ENCODE data around the gene PIK3R4. TPM values are rescaled to one million over a fixed set of nuclear protein-coding genes. Genes with fewer than 3 reads are reported as not detected.

PIK3R4 gene
- total and polyA plus RNA-seq, 4 donors, result 14.3 to 36.6 (median 22.2) TPM

DNA sequence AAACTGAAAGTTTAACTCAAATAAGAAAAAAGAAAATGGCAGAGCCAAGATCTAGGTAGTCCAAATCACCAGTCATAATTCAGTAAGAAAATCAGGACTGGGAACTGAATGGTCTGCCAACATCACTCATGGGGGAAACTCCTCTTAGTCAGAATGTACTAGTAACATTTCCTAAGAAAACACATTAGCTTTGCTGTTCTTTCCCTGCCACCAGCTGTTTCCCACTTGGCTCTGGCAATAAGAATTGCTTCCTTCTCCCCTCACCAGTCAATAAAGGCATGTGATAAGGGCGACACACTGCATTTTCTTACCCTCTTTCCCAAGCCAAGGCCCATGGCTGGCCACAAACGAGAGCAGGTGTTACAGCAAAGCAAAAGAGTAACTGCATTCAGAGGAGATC lies 46.1 kb downstream of the PIK3R4 start:
- no peak overlapping the region for H3K4me3 ChIP-seq (ENCODE audit: low read depth in 1 of 3, low read length in 3 of 3)
- WGBS, result 71% methylated on average over 2 of the region's 2 CpGs
- no peaks in the 10 kb centered on the region for H3K9me3 ChIP-seq (ENCODE audit: control insufficient read depth in 4 of 4, low read length in 3 of 4)
- H3K36me3 ChIP-seq (ENCODE audit: control insufficient read depth in 4 of 4, insufficient read depth in 3 of 4, low read depth in 1 of 4, low read length in 3 of 4), result peaks cover 2 to 24% (median 14%) of the 10 kb centered on the region in 4 donors
- no peak for DNase-seq (ENCODE audit: low spot score)
- no peak overlapping the region for H3K27ac ChIP-seq (ENCODE audit: low read depth in 1 of 2, low read length in 2 of 2)
- TF ChIP-seq, protein P1, sequence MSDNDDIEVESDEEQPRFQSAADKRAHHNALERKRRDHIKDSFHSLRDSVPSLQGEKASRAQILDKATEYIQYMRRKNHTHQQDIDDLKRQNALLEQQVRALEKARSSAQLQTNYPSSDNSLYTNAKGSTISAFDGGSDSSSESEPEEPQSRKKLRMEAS (IDR thresholded peaks at IDR 0.05), result no peak
- TF ChIP-seq RXRA (IDR thresholded peaks at IDR 0.05) (no peak), TAF1 (conservative IDR thresholded peaks at IDR 0.05) (no peak), GABPA (IDR thresholded peaks at IDR 0.05 in 1 of 2, conservative IDR thresholded peaks at IDR 0.05 in 1 of 2) (no peak), SP1 (IDR thresholded peaks at IDR 0.05) (no peak)
- H3K4me1 ChIP-seq (ENCODE audit: control insufficient read depth in 4 of 4, insufficient read depth in 4 of 4, low read length in 3 of 4), result peaks cover 0 to 10% (median 6%) of the 10 kb centered on the region in 4 donors
- no peak overlapping the region for H3K9ac ChIP-seq (ENCODE audit: low read depth in 1 of 2, low read length in 2 of 2)
- H3K27me3 ChIP-seq (ENCODE audit: control insufficient read depth in 4 of 4, insufficient read depth in 4 of 4, low read length in 3 of 4), result no peaks in the 10 kb centered on the region

GRCh38 chr3:130699765-130700164 lies 46.9 kb downstream of the PIK3R4 start:
- Histone ChIP-seq H3K4me1 (ENCODE audit: control insufficient read depth in 4 of 4, insufficient read depth in 4 of 4, low read length in 3 of 4) (peaks cover 0 to 10% (median 6%) of the 10 kb centered on the region in 4 donors), H3K27me3 (ENCODE audit: control insufficient read depth in 4 of 4, insufficient read depth in 4 of 4, low read length in 3 of 4) (no peaks in the 10 kb centered on the region), H3K9me3 (ENCODE audit: control insufficient read depth in 4 of 4, low read length in 3 of 4) (no peaks in the 10 kb centered on the region), H3K9ac (ENCODE audit: low read depth in 1 of 2, low read length in 2 of 2) (no peak overlapping the region), H3K36me3 (ENCODE audit: control insufficient read depth in 4 of 4, insufficient read depth in 3 of 4, low read depth in 1 of 4, low read length in 3 of 4) (peaks cover 2 to 26% (median 14%) of the 10 kb centered on the region in 4 donors), H3K27ac (ENCODE audit: low read depth in 1 of 2, low read length in 2 of 2) (no peak overlapping the region), H3K4me3 (ENCODE audit: low read depth in 1 of 3, low read length in 3 of 3) (no peak overlapping the region)
- TF ChIP-seq RXRA (IDR thresholded peaks at IDR 0.05) (no peak), RAD21 (IDR thresholded peaks at IDR 0.05) (peak; percentile 87 to 89), CTCF (IDR thresholded peaks at IDR 0.05; ENCODE audit: low read depth, low read length, missing input control) (peak; percentile 60)
- DNase-seq (ENCODE audit: low spot score), result no peak

- H3K36me3 ChIP-seq (ENCODE audit: control insufficient read depth in 4 of 4, insufficient read depth in 3 of 4, low read depth in 1 of 4, low read length in 3 of 4), result peaks cover 3 to 31% (median 17%) of the 10 kb centered on the region in 4 donors
- DNase-seq (ENCODE audit: low spot score), result no peak
- no peaks in the 10 kb centered on the region for H3K4me1 ChIP-seq (ENCODE audit: control insufficient read depth in 4 of 4, insufficient read depth in 4 of 4, low read length in 3 of 4)
- no peak overlapping the region for H3K4me3 ChIP-seq (ENCODE audit: low read depth in 1 of 3, low read length in 3 of 3)
- TF ChIP-seq YY1 (IDR thresholded peaks at IDR 0.05) (no peak), RAD21 (IDR thresholded peaks at IDR 0.05) (no peak), NR2F2 (IDR thresholded peaks at IDR 0.05) (no peak), CTCF (IDR thresholded peaks at IDR 0.05; ENCODE audit: low read depth, low read length, missing input control) (no peak), EGR1 (IDR thresholded peaks at IDR 0.05; ENCODE audit: low read depth in 2 of 2) (no peak), ATF3 (IDR thresholded peaks at IDR 0.05) (no peak), ZBTB33 (IDR thresholded peaks at IDR 0.05) (no peak), FOXA1 (IDR thresholded peaks at IDR 0.05) (no peak), HNF4G (IDR thresholded peaks at IDR 0.05) (no peak), GABPA (IDR thresholded peaks at IDR 0.05 in 1 of 2, conservative IDR thresholded peaks at IDR 0.05 in 1 of 2) (no peak), JUND (IDR thresholded peaks at IDR 0.05) (no peak), TAF1 (conservative IDR thresholded peaks at IDR 0.05) (no peak), FOXA2 (IDR thresholded peaks at IDR 0.05) (no peak), RXRA (IDR thresholded peaks at IDR 0.05) (no peak), HNF4A (conservative IDR thresholded peaks at IDR 0.05) (no peak)
- TF ChIP-seq, protein P1 (IDR thresholded peaks at IDR 0.05), result no peak
- TF ChIP-seq, protein P2, sequence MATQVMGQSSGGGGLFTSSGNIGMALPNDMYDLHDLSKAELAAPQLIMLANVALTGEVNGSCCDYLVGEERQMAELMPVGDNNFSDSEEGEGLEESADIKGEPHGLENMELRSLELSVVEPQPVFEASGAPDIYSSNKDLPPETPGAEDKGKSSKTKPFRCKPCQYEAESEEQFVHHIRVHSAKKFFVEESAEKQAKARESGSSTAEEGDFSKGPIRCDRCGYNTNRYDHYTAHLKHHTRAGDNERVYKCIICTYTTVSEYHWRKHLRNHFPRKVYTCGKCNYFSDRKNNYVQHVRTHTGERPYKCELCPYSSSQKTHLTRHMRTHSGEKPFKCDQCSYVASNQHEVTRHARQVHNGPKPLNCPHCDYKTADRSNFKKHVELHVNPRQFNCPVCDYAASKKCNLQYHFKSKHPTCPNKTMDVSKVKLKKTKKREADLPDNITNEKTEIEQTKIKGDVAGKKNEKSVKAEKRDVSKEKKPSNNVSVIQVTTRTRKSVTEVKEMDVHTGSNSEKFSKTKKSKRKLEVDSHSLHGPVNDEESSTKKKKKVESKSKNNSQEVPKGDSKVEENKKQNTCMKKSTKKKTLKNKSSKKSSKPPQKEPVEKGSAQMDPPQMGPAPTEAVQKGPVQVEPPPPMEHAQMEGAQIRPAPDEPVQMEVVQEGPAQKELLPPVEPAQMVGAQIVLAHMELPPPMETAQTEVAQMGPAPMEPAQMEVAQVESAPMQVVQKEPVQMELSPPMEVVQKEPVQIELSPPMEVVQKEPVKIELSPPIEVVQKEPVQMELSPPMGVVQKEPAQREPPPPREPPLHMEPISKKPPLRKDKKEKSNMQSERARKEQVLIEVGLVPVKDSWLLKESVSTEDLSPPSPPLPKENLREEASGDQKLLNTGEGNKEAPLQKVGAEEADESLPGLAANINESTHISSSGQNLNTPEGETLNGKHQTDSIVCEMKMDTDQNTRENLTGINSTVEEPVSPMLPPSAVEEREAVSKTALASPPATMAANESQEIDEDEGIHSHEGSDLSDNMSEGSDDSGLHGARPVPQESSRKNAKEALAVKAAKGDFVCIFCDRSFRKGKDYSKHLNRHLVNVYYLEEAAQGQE (IDR thresholded peaks at IDR 0.05), result no peak
- no peaks in the 10 kb centered on the region for H3K9me3 ChIP-seq (ENCODE audit: control insufficient read depth in 4 of 4, low read length in 3 of 4)
- no peak overlapping the region for H3K27ac ChIP-seq (ENCODE audit: low read depth in 1 of 2, low read length in 2 of 2)
- no peak overlapping the region for H3K9ac ChIP-seq (ENCODE audit: low read depth in 1 of 2, low read length in 2 of 2)
- no peaks in the 10 kb centered on the region for H3K27me3 ChIP-seq (ENCODE audit: control insufficient read depth in 4 of 4, insufficient read depth in 4 of 4, low read length in 3 of 4)
- 97% methylated on average over 2 of the region's 2 CpGs for WGBS
Measured at GRCh38 chr3:130693314-130693713, 53.3 kb downstream of the PIK3R4 start.
